Colon (tissue), 2 donors: ENCODE measurements around the gene BCDIN3D.

ENCODE experiments used
- FAIRE-seq: peaks from 2 replicates; lab custom pipeline; 2012; peaks lifted over from hg19 to GRCh38; lab: Jason Lieb, UNC
- donor health status: control.
- donor health status: control.

BCDIN3D gene

DNA sequence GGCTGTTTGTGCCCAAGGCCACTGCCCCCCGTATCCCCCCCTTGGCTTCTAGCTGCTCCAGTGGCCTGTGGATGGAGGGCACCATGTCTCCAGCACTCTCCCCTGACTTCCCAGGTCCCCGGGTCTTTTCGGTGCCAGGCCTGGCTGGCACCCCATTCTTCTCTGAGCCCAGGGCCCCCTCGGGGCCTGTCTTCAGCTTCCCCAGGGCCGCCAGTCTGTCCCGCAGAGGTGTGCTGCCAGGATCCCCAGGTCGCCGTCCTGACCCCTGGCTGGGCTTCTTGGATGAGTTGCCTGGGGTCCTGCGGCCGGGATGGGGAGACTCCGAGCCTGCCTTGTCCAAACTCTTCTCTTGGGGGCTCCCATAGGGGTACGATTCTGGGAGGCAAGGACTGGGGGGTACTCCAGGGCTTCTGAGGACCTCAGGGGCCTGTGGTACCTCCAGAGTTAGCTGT is 47.2 kb downstream of the BCDIN3D start:
- FAIRE-seq, result no peak

DNA sequence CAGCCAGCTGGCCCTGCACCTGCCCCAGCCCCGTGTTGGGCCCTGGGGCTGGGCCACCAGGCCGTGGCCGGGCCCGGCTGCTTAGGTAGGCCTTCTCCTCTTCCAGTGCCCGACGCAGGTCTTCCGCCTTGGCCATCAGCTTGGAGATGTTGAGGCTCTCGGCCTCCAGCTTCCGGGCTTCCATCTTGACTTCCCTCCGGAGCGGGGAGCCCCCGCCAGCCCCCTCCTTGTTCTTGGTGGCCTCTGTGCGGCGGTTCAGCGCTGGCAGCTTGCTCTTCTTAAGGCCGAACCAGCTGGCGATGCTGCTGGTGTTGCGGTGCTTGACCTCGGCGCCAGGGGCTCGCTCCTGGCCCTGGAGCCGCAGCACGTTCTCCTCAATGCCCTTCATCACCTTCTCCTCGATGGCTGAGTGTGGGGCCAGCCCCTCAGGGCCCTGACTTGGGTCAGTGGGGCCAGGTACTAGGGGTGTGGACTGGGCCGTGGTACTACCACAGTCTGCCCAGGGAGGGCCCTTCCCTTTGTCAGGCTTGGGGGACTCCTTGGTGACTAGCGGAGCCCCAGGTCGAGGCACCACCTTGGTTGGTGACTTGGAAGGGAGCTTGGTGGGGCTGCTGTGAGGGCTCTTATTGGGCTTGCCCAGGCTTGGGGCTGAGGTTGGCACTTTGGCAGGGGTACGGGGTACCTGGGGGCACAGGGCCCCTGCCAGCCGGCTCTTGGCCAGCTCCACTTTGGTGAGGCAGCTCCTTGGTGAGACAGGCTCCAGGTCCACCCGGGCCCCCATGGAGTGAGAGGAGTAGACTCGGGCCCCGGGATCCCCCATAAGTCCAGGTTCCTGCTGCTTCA is 47.9 kb downstream of the BCDIN3D start:
- FAIRE-seq, result no peak

DNA sequence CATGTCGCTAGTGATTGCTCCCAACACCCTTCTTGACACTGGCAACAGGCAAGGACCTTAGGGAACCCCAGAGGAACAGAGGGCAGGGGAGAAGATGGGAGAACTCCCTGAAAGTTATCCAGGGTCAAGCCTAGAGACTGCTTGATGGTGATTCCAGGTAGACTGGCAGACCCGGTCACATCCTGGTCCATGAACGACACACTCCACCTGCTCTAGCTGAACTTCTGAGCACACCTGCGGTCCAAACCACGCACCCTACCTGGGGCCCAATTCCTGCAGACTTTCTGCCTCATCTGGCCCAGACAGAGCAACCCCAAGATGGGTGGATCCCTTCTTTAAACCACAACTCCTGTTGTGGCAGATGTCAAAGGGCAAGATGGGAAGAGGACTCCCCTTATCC is 48.9 kb downstream of the BCDIN3D start:
- FAIRE-seq, result no peak

DNA sequence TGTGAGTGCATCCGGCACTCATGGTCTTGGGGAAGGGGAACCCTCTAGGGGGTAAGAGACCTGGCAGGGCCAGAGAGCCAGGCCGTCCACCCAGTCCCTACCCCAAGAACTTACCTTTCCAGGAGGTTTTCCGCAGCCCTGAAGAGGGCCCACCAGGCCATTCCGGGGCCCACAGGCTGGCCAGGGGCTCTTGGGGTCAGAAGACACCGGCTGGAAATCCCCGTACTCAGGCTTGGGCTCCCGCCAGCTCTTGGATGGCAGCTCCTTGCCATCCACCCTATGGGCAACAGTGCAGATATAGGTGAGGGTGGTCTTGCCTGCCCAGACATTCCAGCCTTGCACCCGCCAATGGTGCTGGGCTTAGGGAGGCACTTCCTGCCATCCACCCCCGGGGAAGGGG is 49.3 kb downstream of the BCDIN3D start:
- no peak for FAIRE-seq

DNA sequence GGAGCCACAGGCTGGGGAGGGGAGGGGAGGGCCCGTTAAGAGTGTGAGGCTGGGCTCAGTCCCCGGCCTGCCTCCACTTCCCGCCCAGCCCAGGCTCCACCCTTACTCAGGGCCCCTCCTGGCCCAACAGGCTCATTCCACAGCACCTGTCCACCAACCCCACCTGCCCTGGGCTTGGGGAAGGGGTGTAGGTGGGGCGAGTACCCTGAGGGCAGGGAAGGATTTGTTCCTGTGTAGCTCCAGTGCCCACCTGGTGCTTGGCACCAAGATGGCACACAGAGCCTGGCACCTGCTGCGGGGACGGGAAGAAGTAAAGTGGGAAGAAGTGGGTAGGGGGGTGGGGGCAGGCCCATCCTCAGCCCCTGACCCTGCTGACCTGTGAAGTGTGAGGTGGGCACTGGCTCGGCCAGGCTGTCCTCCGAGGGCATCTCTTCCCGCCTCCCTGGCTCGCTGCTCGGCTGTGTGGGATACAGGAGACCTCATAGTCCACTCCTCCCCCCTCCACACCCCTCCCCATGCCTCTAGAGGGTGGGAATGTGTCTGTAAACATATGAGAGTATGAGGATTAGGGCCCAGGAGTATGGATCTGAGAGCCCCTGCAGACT is 49.8 kb downstream of the BCDIN3D start:
- no peak for FAIRE-seq

DNA sequence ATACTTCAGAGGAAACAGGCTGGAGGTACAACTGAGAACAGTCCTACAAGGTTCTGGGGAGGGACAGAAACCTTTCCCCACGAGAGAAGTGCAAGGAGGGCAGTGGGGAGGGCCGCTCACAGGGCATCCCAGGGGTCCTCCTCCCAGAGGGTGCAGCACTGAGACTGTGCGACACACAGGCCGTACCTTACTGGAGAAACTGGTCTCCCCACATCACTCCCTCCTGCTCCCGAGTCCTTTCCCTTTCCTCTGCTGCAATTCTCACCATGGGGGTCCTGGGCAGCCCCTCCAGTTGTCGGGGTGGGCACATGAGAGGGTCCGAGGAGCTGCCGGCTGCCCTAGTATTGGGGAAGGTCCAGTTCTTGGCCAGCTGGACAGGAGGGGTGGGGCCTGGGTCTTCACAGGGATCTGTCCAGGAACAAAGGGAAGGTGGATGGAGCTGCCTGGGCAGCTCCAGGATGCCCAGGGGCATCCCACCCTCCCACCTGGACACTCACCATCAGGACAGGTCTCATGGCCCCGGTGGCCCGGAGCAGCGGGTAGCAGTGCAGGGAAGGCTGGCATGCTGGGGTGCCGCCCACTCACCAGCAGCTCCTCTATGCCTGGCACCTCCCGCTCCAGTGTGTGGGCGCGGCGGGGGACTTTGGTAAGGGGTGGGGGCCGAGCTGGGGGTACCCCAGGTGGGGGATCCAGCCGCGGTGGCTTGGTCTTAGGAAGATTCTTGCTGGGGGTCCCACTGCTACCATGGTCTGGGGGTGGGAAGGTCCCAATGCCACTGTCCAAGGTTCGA is 50.5 kb downstream of the BCDIN3D start:
- no peak for FAIRE-seq

DNA sequence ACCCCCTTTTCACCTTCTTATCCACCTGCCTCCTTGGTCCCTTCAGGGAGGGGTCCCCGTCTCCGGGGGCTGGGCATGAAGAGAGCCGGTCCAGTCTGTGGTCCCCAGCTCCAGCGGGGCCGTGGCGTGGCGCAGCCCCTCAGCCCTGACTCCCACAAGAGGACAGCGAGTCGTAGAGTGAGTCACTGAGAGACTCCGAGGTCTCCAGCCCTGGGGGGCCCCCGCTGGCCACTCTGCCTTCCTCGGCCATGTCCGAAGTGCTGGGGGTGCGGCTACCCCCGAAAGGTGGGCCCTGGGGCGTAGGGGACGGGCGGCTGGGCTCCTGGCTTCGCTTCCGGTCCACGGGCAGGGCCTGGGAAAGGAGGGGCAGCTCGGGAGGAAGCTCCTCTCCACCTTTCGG is 51.2 kb downstream of the BCDIN3D start:
- no peak for FAIRE-seq

DNA sequence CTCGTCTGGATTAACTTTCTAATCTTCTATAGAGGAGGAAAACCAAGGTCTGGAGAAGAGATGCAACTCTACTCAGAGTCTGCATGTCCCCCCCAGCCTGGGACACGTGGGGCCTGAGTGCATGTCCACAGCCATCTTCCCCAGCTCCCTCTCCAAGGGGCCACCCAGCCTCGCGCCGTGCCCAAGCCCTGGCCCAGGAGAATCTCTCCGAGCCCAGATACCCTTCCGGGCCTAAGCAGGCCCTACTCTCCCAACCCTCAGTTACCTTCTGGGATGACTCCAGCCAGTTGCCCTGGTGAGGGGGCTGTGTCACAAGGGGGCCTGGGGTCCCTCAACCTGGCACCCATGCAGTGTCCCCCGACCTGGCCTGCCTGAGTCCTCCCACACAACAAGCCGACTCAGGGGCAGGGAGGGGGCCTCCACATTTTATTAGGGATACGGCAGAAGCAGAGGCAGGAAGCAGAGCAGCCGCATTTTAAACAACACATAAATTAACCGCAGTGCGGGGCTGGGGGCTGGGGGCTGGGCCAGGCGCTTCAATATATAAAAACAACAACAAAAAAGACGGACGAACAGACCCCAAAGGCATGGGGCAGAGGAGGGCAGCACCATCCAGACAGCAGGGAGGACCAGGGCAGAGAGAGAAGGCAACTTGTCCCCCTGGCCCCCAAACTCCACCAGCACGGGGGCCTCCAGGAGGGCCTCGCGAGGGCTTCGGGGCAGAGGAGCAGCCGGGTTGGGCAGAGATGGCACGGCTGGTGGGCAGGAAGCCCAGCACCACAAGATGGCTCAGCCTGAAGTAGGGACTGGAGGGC is 52.0 kb downstream of the BCDIN3D start:
- no peak for FAIRE-seq

DNA sequence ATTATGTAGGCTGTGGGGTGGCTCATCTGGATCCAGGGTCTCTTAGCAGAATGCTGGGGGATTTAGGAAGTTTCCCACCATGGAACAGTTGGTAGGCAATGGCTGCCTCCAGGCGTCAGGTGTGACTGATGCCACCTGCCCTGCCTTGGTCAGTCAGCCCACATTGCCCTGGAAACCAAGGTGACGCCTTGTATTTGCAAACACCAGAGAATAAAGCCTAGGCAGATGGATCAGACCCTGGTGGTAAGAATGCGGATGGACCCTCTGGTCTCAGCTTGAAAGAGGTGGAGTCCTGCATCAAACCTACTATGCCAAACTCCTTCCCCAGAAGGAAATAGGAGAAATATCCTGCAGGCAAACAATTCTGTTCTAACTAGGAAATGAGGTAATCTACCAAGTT is 52.9 kb downstream of the BCDIN3D start:
- FAIRE-seq, result no peak

DNA sequence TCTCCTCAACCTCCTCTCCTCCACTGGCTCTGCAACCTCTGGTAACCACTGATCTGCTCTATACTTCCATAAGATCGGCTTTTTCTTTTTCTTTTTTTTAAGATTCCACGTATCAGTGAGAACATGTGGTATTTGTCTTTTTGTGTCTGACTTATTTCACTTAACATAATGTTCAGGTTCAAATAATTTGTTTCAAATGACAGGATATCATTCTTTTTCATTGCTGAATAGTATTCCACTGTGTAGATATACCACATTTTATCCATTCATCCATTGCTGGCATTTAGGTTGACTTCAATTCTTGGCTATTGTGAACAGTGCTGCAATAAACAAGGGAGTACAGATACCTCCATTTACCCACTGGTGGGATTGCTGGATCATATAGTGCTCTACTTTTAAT is 55.2 kb downstream of the BCDIN3D start:
- no peak for FAIRE-seq
